Lung (tissue), 12 donors: ENCODE data around the gene C6orf132. TPM values are rescaled to one million over a fixed set of nuclear protein-coding genes. Genes with fewer than 3 reads are reported as not detected.

ENCODE experiments used
- ATAC-seq: fragments of 200-7000 bp; cut with Tn5 transposase; one replicate; pipeline ENCODE4 v1.9.1; 2020; ENCODE audit warnings: moderate number of reproducible peaks; ENCODE audit not compliant: insufficient read depth, low FRiP score
- DNase-seq, 3 donors: peaks; one replicate each; pipeline ENCODE4 v3.0.0-alpha.2; 2013 to 2017
- H3K27ac ChIP-seq, 2 donors: one replicate each; pipeline ENCODE4 v1.5.1; 2013; ENCODE audit warnings: mild to moderate bottlenecking in 2 of 2, moderate library complexity in 2 of 2, control low read depth in 1 of 2, inconsistent platforms in 1 of 2, low read depth in 1 of 2, low read length in 1 of 2
- H3K27me3 ChIP-seq, 3 donors: one replicate each; pipeline ENCODE4 v1.5.1; 2013; ENCODE audit warnings: low read length in 2 of 3; ENCODE audit not compliant: control insufficient read depth in 3 of 3, insufficient read depth in 3 of 3
- H3K36me3 ChIP-seq, 4 donors: one replicate each; pipeline ENCODE4 v1.5.1; 2013; ENCODE audit warnings: low read length in 4 of 4, mild to moderate bottlenecking in 1 of 4, moderate library complexity in 1 of 4; ENCODE audit not compliant: control insufficient read depth in 4 of 4, insufficient read depth in 4 of 4
- H3K4me1 ChIP-seq, 5 donors: one replicate each; pipeline ENCODE4 v1.5.1; 2013; ENCODE audit warnings: low read length in 5 of 5, mild to moderate bottlenecking in 2 of 5, moderate library complexity in 1 of 5; ENCODE audit not compliant: control insufficient read depth in 5 of 5, insufficient read depth in 5 of 5
- H3K4me3 ChIP-seq: one replicate; pipeline ENCODE4 v1.5.1; 2013; ENCODE audit warnings: mild to moderate bottlenecking, control low read depth, moderate library complexity
- H3K9ac ChIP-seq, 2 donors: one replicate each; pipeline ENCODE4 v1.5.1; 2013; ENCODE audit warnings: low read length in 2 of 2, control low read depth in 1 of 2; ENCODE audit not compliant: insufficient read depth in 1 of 2
- H3K9me3 ChIP-seq, 4 donors: one replicate each; pipeline ENCODE4 v1.5.1; 2013; ENCODE audit warnings: low read length in 3 of 4, mild to moderate bottlenecking in 1 of 4, moderate library complexity in 1 of 4; ENCODE audit not compliant: control insufficient read depth in 4 of 4, insufficient read depth in 3 of 4
- CTCF ChIP-seq: IDR thresholded peaks from 2 replicates; pipeline ENCODE4 v1.5.1; 2012; ENCODE audit warnings: mild to moderate bottlenecking; ENCODE audit errors: control extremely low read depth, extremely low read depth
- WGBS, 2 donors: extraction: QIAGEN DNeasy Blood & Tissue Kit; methylation state at CpG; one replicate each; pipeline ENCODE4 v1.1.7; 2013; 5-methylcytosine and 5-hydroxymethylcytosine counted together
- polyA plus RNA-seq, 2 donors: library from polyadenylated mRNA; stranded (reverse); fragments of 200-250 nt; gene quantifications; one replicate each; pipeline ENCODE4 v1.2.1, GENCODE V29; 2013
- total RNA-seq, 2 donors: library from RNA; depleted of rRNA in 1 of 2; stranded (reverse); fragments of >200 nt in 1 of 2; gene quantifications; one replicate each; pipeline ENCODE4 v1.2.1, GENCODE V29; 2014 to 2021
- donor health status: control.
- donor health status: control.
- donor health status: Bipolar disorder and iron deficiency.
- donor health status: healthy.
- donor health status: DM: yes; HTN: yes; CAD: no.

Gene C6orf132
- total and polyA plus RNA-seq, 4 donors = 5.9 to 33.1 (median 18.7) TPM

- DNase-seq = no peak
- no peaks in the 10 kb centered on the region for H3K4me1 ChIP-seq
- no peaks in the 10 kb centered on the region for H3K36me3 ChIP-seq
- no peak overlapping the region for H3K9ac ChIP-seq
- H3K27me3 ChIP-seq = no peaks in the 10 kb centered on the region
- ATAC-seq = no peak
- no peak overlapping the region for H3K27ac ChIP-seq
- no peaks in the 10 kb centered on the region for H3K9me3 ChIP-seq
- WGBS, 2 donors = 74 to 77% methylated on average over 6 of the region's 6 CpGs
- TF ChIP-seq CTCF = no peak
- no peak overlapping the region for H3K4me3 ChIP-seq
Observed at GRCh38 chr6:42168650-42169049, 26.2 kb upstream of the C6orf132 start.

GRCh38 chr6:42166444-42167141, 24.2 kb upstream of the C6orf132 start:
- Histone ChIP-seq H3K9me3 (no peaks in the 10 kb centered on the region), H3K27me3 (no peaks in the 10 kb centered on the region), H3K4me3 (no peak overlapping the region), H3K4me1 (no peaks in the 10 kb centered on the region), H3K9ac (no peak overlapping the region), H3K27ac (no peak overlapping the region), H3K36me3 (no peaks in the 10 kb centered on the region)
- peak; percentile 83 for ATAC-seq
- DNase-seq = peak; percentile 70 to 75 (median 71)
- peak; percentile 90 for TF ChIP-seq CTCF
- WGBS, 2 donors = 18 to 28% methylated on average over 8 of the region's 8 CpGs

GRCh38 chr6:42165016-42165415, 22.6 kb upstream of the C6orf132 start:
- WGBS, 2 donors = 82 to 86% methylated on average over 9 of the region's 9 CpGs

More at GRCh38 chr6:42165016-42165415, 22.6 kb upstream of the C6orf132 start:
- no peak overlapping the region for H3K27ac ChIP-seq
- no peaks in the 10 kb centered on the region for H3K9me3 ChIP-seq
- no peaks in the 10 kb centered on the region for H3K27me3 ChIP-seq
- ATAC-seq (no peak), DNase-seq (no peak)
- TF ChIP-seq CTCF = no peak
- no peak overlapping the region for H3K9ac ChIP-seq
- H3K4me1 ChIP-seq = no peaks in the 10 kb centered on the region
- H3K4me3 ChIP-seq = no peak overlapping the region
- H3K36me3 ChIP-seq = no peaks in the 10 kb centered on the region
